ENCODE data around the gene PLEKHA1. TPM values are rescaled to one million over a fixed set of nuclear protein-coding genes. Genes with fewer than 3 reads are reported as not detected.

Gene PLEKHA1
- total and polyA plus RNA-seq, 8 donors, result 9.0 to 61.8 (median 19.6) TPM

DNA sequence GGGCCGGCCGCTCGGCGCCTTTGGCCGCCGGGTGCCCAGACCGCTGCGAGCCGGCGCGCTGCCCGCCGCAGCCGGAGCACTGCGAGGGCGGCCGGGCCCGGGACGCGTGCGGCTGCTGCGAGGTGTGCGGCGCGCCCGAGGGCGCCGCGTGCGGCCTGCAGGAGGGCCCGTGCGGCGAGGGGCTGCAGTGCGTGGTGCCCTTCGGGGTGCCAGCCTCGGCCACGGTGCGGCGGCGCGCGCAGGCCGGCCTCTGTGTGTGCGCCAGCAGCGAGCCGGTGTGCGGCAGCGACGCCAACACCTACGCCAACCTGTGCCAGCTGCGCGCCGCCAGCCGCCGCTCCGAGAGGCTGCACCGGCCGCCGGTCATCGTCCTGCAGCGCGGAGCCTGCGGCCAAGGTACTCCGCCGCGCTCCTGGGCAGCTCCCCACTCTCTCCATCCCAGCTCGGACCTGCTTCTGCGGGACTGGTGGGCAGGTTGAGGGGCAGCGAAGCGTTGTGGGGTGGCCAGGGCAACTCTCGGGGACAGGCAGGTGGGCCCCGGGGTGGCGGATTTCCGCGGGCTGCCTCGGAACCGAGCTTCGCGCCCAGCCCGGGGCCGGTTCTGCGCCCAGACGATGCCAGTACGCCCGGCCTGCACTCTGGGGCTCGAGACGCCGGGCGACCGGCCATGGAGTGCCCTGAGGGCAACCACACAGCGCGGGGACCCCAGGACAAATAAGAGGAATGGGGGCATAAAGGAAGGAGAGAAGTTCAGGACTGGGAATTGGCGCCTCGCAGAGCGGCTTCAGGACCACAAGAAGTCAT lies 87.4 kb downstream of the PLEKHA1 start:
- no peaks in the 10 kb centered on the region for H3K9me3 ChIP-seq
- 0 to 2% (median 1%) methylated on average over 13 to 95 of the region's 95 CpGs for WGBS, 5 donors
- H3K27me3 ChIP-seq, result peaks cover 0 to 63% (median 14%) of the 10 kb centered on the region in 3 donors
- TF ChIP-seq EP300 (IDR thresholded peaks at IDR 0.05), result no peak
- TF ChIP-seq POLR2A (IDR thresholded peaks at IDR 0.05), result no peak
- DNase-seq, result peak; percentile 46 to 70
- H3K4me3 ChIP-seq, result peak overlapping the region; percentile 60 to 81 (median 72)
- H3K4me1 ChIP-seq, result peaks cover 22 to 53% (median 39%) of the 10 kb centered on the region in 4 donors
- H3K36me3 ChIP-seq, result no peaks in the 10 kb centered on the region
- intact Hi-C loops (cut with DNase I; ENCODE audit: low total_unique reads), result no loop called here
- peak overlapping the region; percentile 9 to 92 (median 80) for H3K27ac ChIP-seq

- Histone ChIP-seq H3K27ac (peak overlapping the region; percentile 9 to 92 (median 80)), H3K4me3 (peak overlapping the region; percentile 60 to 81 (median 72)), H3K36me3 (no peaks in the 10 kb centered on the region), H3K4me1 (peaks cover 22 to 53% (median 39%) of the 10 kb centered on the region in 4 donors), H3K9me3 (no peaks in the 10 kb centered on the region), H3K27me3 (peaks cover 0 to 58% (median 14%) of the 10 kb centered on the region in 3 donors)
- peak in 1 of 2 donors; percentile 68 for DNase-seq
- TF ChIP-seq, protein P1, sequence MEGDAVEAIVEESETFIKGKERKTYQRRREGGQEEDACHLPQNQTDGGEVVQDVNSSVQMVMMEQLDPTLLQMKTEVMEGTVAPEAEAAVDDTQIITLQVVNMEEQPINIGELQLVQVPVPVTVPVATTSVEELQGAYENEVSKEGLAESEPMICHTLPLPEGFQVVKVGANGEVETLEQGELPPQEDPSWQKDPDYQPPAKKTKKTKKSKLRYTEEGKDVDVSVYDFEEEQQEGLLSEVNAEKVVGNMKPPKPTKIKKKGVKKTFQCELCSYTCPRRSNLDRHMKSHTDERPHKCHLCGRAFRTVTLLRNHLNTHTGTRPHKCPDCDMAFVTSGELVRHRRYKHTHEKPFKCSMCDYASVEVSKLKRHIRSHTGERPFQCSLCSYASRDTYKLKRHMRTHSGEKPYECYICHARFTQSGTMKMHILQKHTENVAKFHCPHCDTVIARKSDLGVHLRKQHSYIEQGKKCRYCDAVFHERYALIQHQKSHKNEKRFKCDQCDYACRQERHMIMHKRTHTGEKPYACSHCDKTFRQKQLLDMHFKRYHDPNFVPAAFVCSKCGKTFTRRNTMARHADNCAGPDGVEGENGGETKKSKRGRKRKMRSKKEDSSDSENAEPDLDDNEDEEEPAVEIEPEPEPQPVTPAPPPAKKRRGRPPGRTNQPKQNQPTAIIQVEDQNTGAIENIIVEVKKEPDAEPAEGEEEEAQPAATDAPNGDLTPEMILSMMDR (IDR thresholded peaks at IDR 0.05), result no peak
- TF ChIP-seq POLR2AphosphoS5 (IDR thresholded peaks at IDR 0.05) (no peak), POLR2A (IDR thresholded peaks at IDR 0.05) (no peak), EP300 (IDR thresholded peaks at IDR 0.05) (no peak)
- WGBS, 5 donors, result 11 to 20% (median 17%) methylated on average over 43 to 47 of the region's 47 CpGs
- intact Hi-C loops (cut with DNase I; ENCODE audit: low total_unique reads), result no loop called here
Observed at GRCh38 chr10:122462533-122463465, 88.3 kb downstream of the PLEKHA1 start.

GRCh38 chr10:122463466-122464249 lies 89.2 kb downstream of the PLEKHA1 start:
- intact Hi-C loops (cut with DNase I; ENCODE audit: low total_unique reads), result no loop called here
- Histone ChIP-seq H3K4me3 (peak overlapping the region in 3 of 4 donors; percentile 60 to 81 (median 66)), H3K4me1 (peaks cover 22 to 57% (median 42%) of the 10 kb centered on the region in 4 donors), H3K27ac (peak overlapping the region in 2 of 5 donors; percentile 87 to 92), H3K9me3 (no peaks in the 10 kb centered on the region), H3K27me3 (peaks cover 0 to 49% (median 14%) of the 10 kb centered on the region in 3 donors), H3K36me3 (no peaks in the 10 kb centered on the region)
- TF ChIP-seq POLR2A (IDR thresholded peaks at IDR 0.05) (no peak), EP300 (IDR thresholded peaks at IDR 0.05) (no peak), POLR2AphosphoS5 (IDR thresholded peaks at IDR 0.05) (no peak)
- TF ChIP-seq, protein P1 (IDR thresholded peaks at IDR 0.05), result no peak
- 67 to 76% (median 71%) methylated on average over 16 to 17 of the region's 17 CpGs for WGBS, 5 donors
- no peak for DNase-seq

GRCh38 chr10:122464250-122464510 lies 89.7 kb downstream of the PLEKHA1 start:
- TF ChIP-seq, protein P1 (IDR thresholded peaks at IDR 0.05), result no peak
- TF ChIP-seq POLR2AphosphoS5 (IDR thresholded peaks at IDR 0.05), result no peak
- no peak for TF ChIP-seq POLR2A (IDR thresholded peaks at IDR 0.05)
- no peak for TF ChIP-seq EP300 (IDR thresholded peaks at IDR 0.05)
- H3K4me3 ChIP-seq, result no peak overlapping the region
- WGBS, 5 donors, result 71 to 84% (median 77%) methylated on average over 4 of the region's 4 CpGs

More at GRCh38 chr10:122464250-122464510, 89.7 kb downstream of the PLEKHA1 start:
- H3K9me3 ChIP-seq, result no peaks in the 10 kb centered on the region
- H3K27ac ChIP-seq, result peak overlapping the region in 1 of 5 donors; percentile 92
- H3K27me3 ChIP-seq, result peaks cover 0 to 44% (median 11%) of the 10 kb centered on the region in 3 donors
- H3K36me3 ChIP-seq, result no peaks in the 10 kb centered on the region
- intact Hi-C loops (cut with DNase I; ENCODE audit: low total_unique reads), result no loop called here
- peaks cover 22 to 60% (median 43%) of the 10 kb centered on the region in 4 donors for H3K4me1 ChIP-seq
- DNase-seq, result no peak

Measured in stomach (tissue), 9 donors.